ENCODE data around the gene TSPAN6. TPM values are rescaled to one million over a fixed set of nuclear protein-coding genes. Genes with fewer than 3 reads are reported as not detected.

TSPAN6 gene
- polyA plus RNA-seq, 1 donor from 2014 or later: 63.3 TPM

GRCh38 chrX:100643956-100644860 lies 7.6 kb upstream of the TSPAN6 start, which contains the start of gene SRPX2:
Gene SRPX2 (plus strand): TSS chrX:100644199. CDS start chrX:100646323, 2,124 bp downstream.
- H3K27ac ChIP-seq (ENCODE audit: low read length): no peak within 1 kb of the TSS
- H3K27me3 ChIP-seq (ENCODE audit: insufficient read depth, low read depth, low read length): no peaks in the 10 kb centered on the region
- no peak within 1 kb of the TSS for H3K4me2 ChIP-seq (ENCODE audit: low read length)
- no peaks in the 10 kb centered on the region for H3K9me2 ChIP-seq (ENCODE audit: insufficient read depth, low read length)
- H3K4me3 ChIP-seq (ENCODE audit: low read length): no peak within 1 kb of the TSS
- TF ChIP-seq SMC3 (conservative IDR thresholded peaks at IDR 0.05; ENCODE audit: poor library complexity): no peak
- H3K9me3 ChIP-seq (ENCODE audit: low read length): no peaks in the 10 kb centered on the region
- no peaks in the 10 kb centered on the region for H3K36me3 ChIP-seq (ENCODE audit: insufficient read depth, low read length)
- H2AFZ ChIP-seq (ENCODE audit: low read depth, low read length): no peak within 1 kb of the TSS
- H3F3A ChIP-seq (ENCODE audit: insufficient read depth, low read length, poor library complexity, severe bottlenecking): no peaks in the 10 kb centered on the region
- no peaks in the 10 kb centered on the region for H4K20me1 ChIP-seq (ENCODE audit: insufficient read depth)
- H3K79me2 ChIP-seq (replicated peaks; ENCODE audit: insufficient read depth, low read length): no peaks in the 10 kb centered on the region
- no peak within 1 kb of the TSS for H3K9ac ChIP-seq (ENCODE audit: low read length)

GRCh38 chrX:100643212-100643611 lies 6.6 kb upstream of the TSPAN6 start:
- no peaks in the 10 kb centered on the region for H3K36me3 ChIP-seq (ENCODE audit: insufficient read depth, low read length)
- H3K79me2 ChIP-seq (replicated peaks; ENCODE audit: insufficient read depth, low read length): no peaks in the 10 kb centered on the region
- no peak overlapping the region for H3K4me3 ChIP-seq (ENCODE audit: low read length)
- H3K4me2 ChIP-seq (ENCODE audit: low read length): no peak overlapping the region
- no peak for TF ChIP-seq EZH2 (IDR thresholded peaks at IDR 0.05; ENCODE audit: borderline replicate concordance, insufficient read depth, low read length, poor library complexity, severe bottlenecking)
- no peak for TF ChIP-seq REST (IDR thresholded peaks at IDR 0.05; ENCODE audit: borderline replicate concordance)
- no peak for TF ChIP-seq EP300 (conservative IDR thresholded peaks at IDR 0.05; ENCODE audit: poor library complexity, severe bottlenecking)
- no peak for TF ChIP-seq TAF1 (IDR thresholded peaks at IDR 0.05; ENCODE audit: low read depth)
- TF ChIP-seq CTCF (IDR thresholded peaks at IDR 0.05; ENCODE audit: poor library complexity, severe bottlenecking): no peak
- no peak for TF ChIP-seq MXI1 (conservative IDR thresholded peaks at IDR 0.05; ENCODE audit: poor library complexity, severe bottlenecking)
- no peak for TF ChIP-seq SMC3 (conservative IDR thresholded peaks at IDR 0.05; ENCODE audit: poor library complexity)
- TF ChIP-seq RAD21 (conservative IDR thresholded peaks at IDR 0.05): no peak
- TF ChIP-seq POLR2AphosphoS5 (IDR thresholded peaks at IDR 0.05): no peak
- no peak overlapping the region for H2AFZ ChIP-seq (ENCODE audit: low read depth, low read length)
- no peaks in the 10 kb centered on the region for H3K27me3 ChIP-seq (ENCODE audit: insufficient read depth, low read depth, low read length)
- H3K9me3 ChIP-seq (ENCODE audit: low read length): no peaks in the 10 kb centered on the region
- H3K9ac ChIP-seq (ENCODE audit: low read length): no peak overlapping the region
- H4K20me1 ChIP-seq (ENCODE audit: insufficient read depth): no peaks in the 10 kb centered on the region
- H3K9me2 ChIP-seq (ENCODE audit: insufficient read depth, low read length): no peaks in the 10 kb centered on the region
- H3K27ac ChIP-seq (ENCODE audit: low read length): no peak overlapping the region
- no peaks in the 10 kb centered on the region for H3F3A ChIP-seq (ENCODE audit: insufficient read depth, low read length, poor library complexity, severe bottlenecking)

Data from neural cell (in vitro differentiated cells).